ENCODE results near the gene HOXA9. TPM values are rescaled to one million over a fixed set of nuclear protein-coding genes. Genes with fewer than 3 reads are reported as not detected.

The HOXA9 gene
- polyA plus RNA-seq, 1 donor (not counting 4 experiments of a cell fraction or from before 2014, with no cell fraction given): 28.1 TPM

GRCh38 chr7:27178366-27178765 is 13.0 kb upstream of the HOXA9 start:
- dilution Hi-C loops (cut with MboI; ENCODE audit: extremely low pct_ligation_motif_present, low sequenced_read_pairs): no loop called here
- Histone ChIP-seq H3K27ac (ENCODE audit: control insufficient read depth, insufficient read depth, low read length) (no peak overlapping the region), H4K20me1 (ENCODE audit: control insufficient read depth, extremely low read depth, insufficient read depth, low read length) (no peaks in the 10 kb centered on the region), H3K9me3 (ENCODE audit: control insufficient read depth, low read depth, low read length) (no peaks in the 10 kb centered on the region), H3K36me3 (ENCODE audit: control insufficient read depth in 2 of 2, extremely low read depth in 1 of 2, insufficient read depth in 2 of 2, low read length in 2 of 2) (no peaks in the 10 kb centered on the region), H3K9me1 (ENCODE audit: control insufficient read depth, extremely low read depth, insufficient read depth, low read length) (no peaks in the 10 kb centered on the region), H3K4me3 (ENCODE audit: control insufficient read depth in 2 of 3, extremely low read depth in 1 of 3, insufficient read depth in 2 of 3, low read depth in 1 of 3, low read length in 3 of 3) (no peak overlapping the region), H2AFZ (ENCODE audit: control insufficient read depth, low read length) (no peak overlapping the region), H3K27me3 (ENCODE audit: control insufficient read depth, extremely low read depth, insufficient read depth, low read length) (peaks cover 20% of the 10 kb centered on the region), H3K4me1 (ENCODE audit: control insufficient read depth, extremely low read depth, insufficient read depth, low read length) (peaks cover 4% of the 10 kb centered on the region), H3K9ac (ENCODE audit: control insufficient read depth, extremely low read depth, insufficient read depth, low read length) (no peak overlapping the region), H3K4me2 (ENCODE audit: control insufficient read depth, extremely low read depth, insufficient read depth, low read depth, low read length) (no peak overlapping the region), H3K79me2 (ENCODE audit: control insufficient read depth, insufficient read depth, low read length) (peaks cover 2% of the 10 kb centered on the region)
- TF ChIP-seq, protein P1, sequence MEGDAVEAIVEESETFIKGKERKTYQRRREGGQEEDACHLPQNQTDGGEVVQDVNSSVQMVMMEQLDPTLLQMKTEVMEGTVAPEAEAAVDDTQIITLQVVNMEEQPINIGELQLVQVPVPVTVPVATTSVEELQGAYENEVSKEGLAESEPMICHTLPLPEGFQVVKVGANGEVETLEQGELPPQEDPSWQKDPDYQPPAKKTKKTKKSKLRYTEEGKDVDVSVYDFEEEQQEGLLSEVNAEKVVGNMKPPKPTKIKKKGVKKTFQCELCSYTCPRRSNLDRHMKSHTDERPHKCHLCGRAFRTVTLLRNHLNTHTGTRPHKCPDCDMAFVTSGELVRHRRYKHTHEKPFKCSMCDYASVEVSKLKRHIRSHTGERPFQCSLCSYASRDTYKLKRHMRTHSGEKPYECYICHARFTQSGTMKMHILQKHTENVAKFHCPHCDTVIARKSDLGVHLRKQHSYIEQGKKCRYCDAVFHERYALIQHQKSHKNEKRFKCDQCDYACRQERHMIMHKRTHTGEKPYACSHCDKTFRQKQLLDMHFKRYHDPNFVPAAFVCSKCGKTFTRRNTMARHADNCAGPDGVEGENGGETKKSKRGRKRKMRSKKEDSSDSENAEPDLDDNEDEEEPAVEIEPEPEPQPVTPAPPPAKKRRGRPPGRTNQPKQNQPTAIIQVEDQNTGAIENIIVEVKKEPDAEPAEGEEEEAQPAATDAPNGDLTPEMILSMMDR (optimal IDR thresholded peaks at IDR 0.05 in 1 of 3, IDR thresholded peaks at IDR 0.05 in 1 of 3, conservative IDR thresholded peaks at IDR 0.05 in 1 of 3; ENCODE audit: extremely low read depth in 1 of 3, insufficient read depth in 2 of 3, low read length in 3 of 3): no peak
- no peak for TF ChIP-seq EZH2 (IDR thresholded peaks at IDR 0.05; ENCODE audit: low read length)
- DNase-seq (ENCODE audit: low read depth, low spot score) (no peak), FAIRE-seq (no peak)

GRCh38 chr7:27177795-27178320 is 12.5 kb upstream of the HOXA9 start:
- Histone ChIP-seq H4K20me1 (ENCODE audit: control insufficient read depth, extremely low read depth, insufficient read depth, low read length) (no peaks in the 10 kb centered on the region), H3K9me1 (ENCODE audit: control insufficient read depth, extremely low read depth, insufficient read depth, low read length) (no peaks in the 10 kb centered on the region), H3K4me3 (ENCODE audit: control insufficient read depth in 2 of 3, extremely low read depth in 1 of 3, insufficient read depth in 2 of 3, low read depth in 1 of 3, low read length in 3 of 3) (no peak overlapping the region), H3K36me3 (ENCODE audit: control insufficient read depth in 2 of 2, extremely low read depth in 1 of 2, insufficient read depth in 2 of 2, low read length in 2 of 2) (no peaks in the 10 kb centered on the region), H3K27ac (ENCODE audit: control insufficient read depth, insufficient read depth, low read length) (no peak overlapping the region), H3K9me3 (ENCODE audit: control insufficient read depth, low read depth, low read length) (no peaks in the 10 kb centered on the region), H3K79me2 (ENCODE audit: control insufficient read depth, insufficient read depth, low read length) (peaks cover 6% of the 10 kb centered on the region), H3K9ac (ENCODE audit: control insufficient read depth, extremely low read depth, insufficient read depth, low read length) (no peak overlapping the region), H3K27me3 (ENCODE audit: control insufficient read depth, extremely low read depth, insufficient read depth, low read length) (peaks cover 15% of the 10 kb centered on the region), H3K4me2 (ENCODE audit: control insufficient read depth, extremely low read depth, insufficient read depth, low read depth, low read length) (no peak overlapping the region), H2AFZ (ENCODE audit: control insufficient read depth, low read length) (no peak overlapping the region), H3K4me1 (ENCODE audit: control insufficient read depth, extremely low read depth, insufficient read depth, low read length) (peaks cover 4% of the 10 kb centered on the region)
- dilution Hi-C loops (cut with MboI; ENCODE audit: extremely low pct_ligation_motif_present, low sequenced_read_pairs): no loop called here
- FAIRE-seq (no peak), DNase-seq (ENCODE audit: low read depth, low spot score) (no peak)
- TF ChIP-seq EZH2 (IDR thresholded peaks at IDR 0.05; ENCODE audit: low read length): no peak
- TF ChIP-seq, protein P1 (optimal IDR thresholded peaks at IDR 0.05 in 1 of 3, IDR thresholded peaks at IDR 0.05 in 1 of 3, conservative IDR thresholded peaks at IDR 0.05 in 1 of 3; ENCODE audit: extremely low read depth in 1 of 3, insufficient read depth in 2 of 3, low read length in 3 of 3): no peak

Measured in keratinocyte (primary cell).